Caco-2 (cell line): Measurements from ENCODE around the gene MYO7B. TPM values are rescaled to one million over a fixed set of nuclear protein-coding genes. Genes with fewer than 3 reads are reported as not detected.

ENCODE experiments used
- BruUV-seq: library from RNA; stranded (reverse); fragments of 400-500 nt; replicated peaks from 2 replicates; lab custom pipeline; 2021; lab: Mats Ljungman, UMichigan
- CTCF ChIA-PET: fragments of 300-600 bp; sonication (Branson Sonifier 250); formaldehyde crosslinking; loops from one replicate; lab custom pipeline; 2022; ENCODE audit warnings: antibody characterized with exemption; lab: Charles Lee
- POLR2A ChIA-PET: fragments of 300-600 bp; sonication (Branson Sonifier 250); formaldehyde crosslinking; loops from one replicate; lab custom pipeline; 2022; ENCODE audit warnings: antibody characterized with exemption; lab: Charles Lee
- DNase-seq, 2 experiments: peaks; one replicate each; pipeline versions ENCODE4 v3.0.0 to v3.0.0-alpha.2; 2020 to 2022
- H3K27me3 ChIP-seq: replicated peaks from 2 replicates; pipeline ENCODE4 v1.6.0; 2011; ENCODE audit warnings: low read length; ENCODE audit not compliant: control insufficient read depth, insufficient read depth
- H3K36me3 ChIP-seq: 2 replicates; pipeline ENCODE4 v1.5.1; 2011; ENCODE audit warnings: low read length; ENCODE audit not compliant: control insufficient read depth, insufficient read depth
- H3K4me1 ChIP-seq: fragments of 250-450 bp; sonication (Bioruptor Pico); 2 replicates; pipeline ENCODE4 v1.5.1; 2020; ENCODE audit warnings: mild to moderate bottlenecking
- H3K4me3 ChIP-seq: 2 replicates; pipeline ENCODE4 v1.5.1; 2011; ENCODE audit warnings: low read depth, mild to moderate bottlenecking, control low read depth, low read length
- H3K9me3 ChIP-seq: fragments of 250-450 bp; sonication (Bioruptor Pico); 2 replicates; pipeline ENCODE4 v1.5.1; 2020; ENCODE audit warnings: mild to moderate bottlenecking, moderate library complexity
- H3K27ac Mint-ChIP-seq: one replicate; pipeline ENCODE4 v1.8.0; 2022; ENCODE audit warnings: mixed read lengths; ENCODE audit not compliant: unreplicated experiment
- H3K27me3 Mint-ChIP-seq: one replicate; pipeline ENCODE4 v1.8.0; 2022; ENCODE audit warnings: mixed read lengths; ENCODE audit not compliant: insufficient read depth, unreplicated experiment
- H3K36me3 Mint-ChIP-seq: one replicate; pipeline ENCODE4 v1.8.0; 2022; ENCODE audit warnings: mild to moderate bottlenecking, mixed read lengths; ENCODE audit not compliant: insufficient read depth, unreplicated experiment
- H3K4me1 Mint-ChIP-seq: one replicate; pipeline ENCODE4 v1.8.0; 2022; ENCODE audit warnings: low read depth, mixed read lengths; ENCODE audit not compliant: unreplicated experiment
- H3K4me3 Mint-ChIP-seq: one replicate; pipeline ENCODE4 v1.8.0; 2022; ENCODE audit warnings: mild to moderate bottlenecking, moderate library complexity, mixed read lengths; ENCODE audit not compliant: unreplicated experiment
- H3K9me3 Mint-ChIP-seq: one replicate; pipeline ENCODE4 v1.8.0; 2022; ENCODE audit warnings: mixed read lengths; ENCODE audit not compliant: unreplicated experiment
- intact Hi-C: fragments of 100-400 bp; cut with micrococcal nuclease; formaldehyde crosslinking; loops from one replicate; pipeline ENCODE4 v1.10.0; 2022; ENCODE audit not compliant: unreplicated experiment
- total RNA-seq: library from RNA; stranded (reverse); gene quantifications from 2 replicates; pipeline ENCODE4 v1.2.3, GENCODE V29; 2022
- TF ChIP-seq, protein P1 (sequence below), 2 experiments: fragments of 200-600 bp in 1 of 2; IDR thresholded peaks; 1 replicate in 1 of 2; 2 replicates in 1 of 2; pipeline versions ENCODE4 v1.5.1 to v1.8.0; 2011 to 2022; ENCODE audit warnings: antibody characterized with exemption in 1 of 2, control low read depth in 1 of 2, inconsistent platforms in 1 of 2, low read depth in 1 of 2, low read length in 1 of 2, mild to moderate bottlenecking in 1 of 2, moderate library complexity in 1 of 2; ENCODE audit not compliant: insufficient read depth in 1 of 2, severe bottlenecking in 1 of 2, unreplicated experiment in 1 of 2

The MYO7B gene
- total RNA-seq, 1 experiment from 2014 or later = 0.27 TPM

- no peaks in the 10 kb centered on the region for H3K27me3 ChIP-seq
These were observed 124.8 kb downstream of the MYO7B start for GRCh38 chr2:127660291-127660578.

DNA sequence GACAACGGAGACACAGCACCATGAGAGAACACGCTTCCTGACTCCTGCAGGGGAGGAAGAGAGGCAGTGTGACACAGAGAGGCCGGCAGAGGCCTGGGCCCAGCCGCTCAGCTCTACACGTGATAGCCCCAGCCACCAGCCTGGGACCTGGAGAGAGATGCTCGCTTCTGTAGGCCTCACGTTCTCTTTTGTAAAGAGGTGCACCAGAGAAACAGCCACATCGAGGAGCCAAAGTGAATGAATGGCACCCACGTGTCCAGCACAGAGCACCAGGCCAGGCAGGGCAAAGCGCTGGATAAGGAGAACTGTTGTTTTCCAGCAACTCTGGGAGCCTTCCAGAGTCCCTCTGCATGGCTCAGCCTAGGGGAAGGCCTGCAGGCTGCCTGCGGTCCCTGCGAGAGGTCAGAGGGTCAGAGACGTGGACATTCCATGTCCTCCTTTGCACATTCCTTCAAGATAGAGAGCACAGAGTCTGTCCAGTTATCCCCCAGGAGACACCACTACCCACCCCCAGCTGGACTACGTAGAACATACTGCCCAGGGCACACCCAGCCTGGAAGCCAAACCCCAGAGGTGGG is 125.7 kb downstream of the MYO7B start:
- peak in 1 of 2 experiments; percentile 59 for DNase-seq
- no peak overlapping the region for H3K4me3 Mint-ChIP-seq
- Histone ChIP-seq H3K9me3 (no peaks in the 10 kb centered on the region), H3K4me3 (no peak overlapping the region), H3K27me3 (no peaks in the 10 kb centered on the region), H3K4me1 (peaks cover 10% of the 10 kb centered on the region), H3K36me3 (no peaks in the 10 kb centered on the region)
- TF ChIP-seq, protein P1, sequence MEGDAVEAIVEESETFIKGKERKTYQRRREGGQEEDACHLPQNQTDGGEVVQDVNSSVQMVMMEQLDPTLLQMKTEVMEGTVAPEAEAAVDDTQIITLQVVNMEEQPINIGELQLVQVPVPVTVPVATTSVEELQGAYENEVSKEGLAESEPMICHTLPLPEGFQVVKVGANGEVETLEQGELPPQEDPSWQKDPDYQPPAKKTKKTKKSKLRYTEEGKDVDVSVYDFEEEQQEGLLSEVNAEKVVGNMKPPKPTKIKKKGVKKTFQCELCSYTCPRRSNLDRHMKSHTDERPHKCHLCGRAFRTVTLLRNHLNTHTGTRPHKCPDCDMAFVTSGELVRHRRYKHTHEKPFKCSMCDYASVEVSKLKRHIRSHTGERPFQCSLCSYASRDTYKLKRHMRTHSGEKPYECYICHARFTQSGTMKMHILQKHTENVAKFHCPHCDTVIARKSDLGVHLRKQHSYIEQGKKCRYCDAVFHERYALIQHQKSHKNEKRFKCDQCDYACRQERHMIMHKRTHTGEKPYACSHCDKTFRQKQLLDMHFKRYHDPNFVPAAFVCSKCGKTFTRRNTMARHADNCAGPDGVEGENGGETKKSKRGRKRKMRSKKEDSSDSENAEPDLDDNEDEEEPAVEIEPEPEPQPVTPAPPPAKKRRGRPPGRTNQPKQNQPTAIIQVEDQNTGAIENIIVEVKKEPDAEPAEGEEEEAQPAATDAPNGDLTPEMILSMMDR (IDR thresholded peaks at IDR 0.05; ENCODE audit: insufficient read depth in 1 of 2, low read depth in 1 of 2, low read length in 1 of 2, severe bottlenecking in 1 of 2, unreplicated experiment in 1 of 2) = no peak
- H3K27me3 Mint-ChIP-seq = no peaks in the 10 kb centered on the region
- H3K27ac Mint-ChIP-seq = no peak overlapping the region
- no peaks in the 10 kb centered on the region for H3K36me3 Mint-ChIP-seq
- no peaks in the 10 kb centered on the region for H3K9me3 Mint-ChIP-seq
- CTCF ChIA-PET = interaction anchor here (1.7 kb wide), 1 partner anchor 11 kb away, joined by 4 read pairs; no protein-coding TSS in a partner anchor
- no TSS peak for BruUV-seq
- intact Hi-C loops = no loop called here
- POLR2A ChIA-PET = no interaction called here
- H3K4me1 Mint-ChIP-seq = no peaks in the 10 kb centered on the region

More at GRCh38 chr2:127660291-127660578, 124.8 kb downstream of the MYO7B start:
- DNase-seq = no peak
- H3K9me3 ChIP-seq = no peaks in the 10 kb centered on the region
- POLR2A ChIA-PET = no interaction called here
- H3K27ac Mint-ChIP-seq = no peak overlapping the region
- no peaks in the 10 kb centered on the region for H3K9me3 Mint-ChIP-seq
- CTCF ChIA-PET = interaction anchor here (0.7 to 1.7 kb wide), 2 partner anchors 10 to 84 kb away, joined by 3 to 4 read pairs; no protein-coding TSS in a partner anchor
- TF ChIP-seq, protein P1 (IDR thresholded peaks at IDR 0.05; ENCODE audit: insufficient read depth in 1 of 2, low read depth in 1 of 2, low read length in 1 of 2, severe bottlenecking in 1 of 2, unreplicated experiment in 1 of 2) = no peak
- H3K36me3 Mint-ChIP-seq = no peaks in the 10 kb centered on the region
- H3K36me3 ChIP-seq = no peaks in the 10 kb centered on the region
- peaks cover 10% of the 10 kb centered on the region for H3K4me1 ChIP-seq
- H3K4me3 Mint-ChIP-seq = no peak overlapping the region
- H3K4me3 ChIP-seq = no peak overlapping the region
- H3K4me1 Mint-ChIP-seq = no peaks in the 10 kb centered on the region
- H3K27me3 Mint-ChIP-seq = no peaks in the 10 kb centered on the region
- intact Hi-C loops = no loop called here
- no TSS peak for BruUV-seq

GRCh38 chr2:127661949-127662510 is 126.5 kb downstream of the MYO7B start:
- no peaks in the 10 kb centered on the region for H3K4me1 Mint-ChIP-seq
- no peaks in the 10 kb centered on the region for H3K36me3 Mint-ChIP-seq
- TF ChIP-seq, protein P1 (IDR thresholded peaks at IDR 0.05; ENCODE audit: insufficient read depth in 1 of 2, low read depth in 1 of 2, low read length in 1 of 2, severe bottlenecking in 1 of 2, unreplicated experiment in 1 of 2) = no peak
- H3K27ac Mint-ChIP-seq = no peak overlapping the region
- no peaks in the 10 kb centered on the region for H3K27me3 Mint-ChIP-seq
- H3K27me3 ChIP-seq = no peaks in the 10 kb centered on the region
- H3K4me3 Mint-ChIP-seq = no peak overlapping the region
- peak in 1 of 2 experiments; percentile 22 for DNase-seq
- H3K9me3 ChIP-seq = no peaks in the 10 kb centered on the region
- H3K36me3 ChIP-seq = no peaks in the 10 kb centered on the region
- no peaks in the 10 kb centered on the region for H3K9me3 Mint-ChIP-seq
- BruUV-seq = no TSS peak
- H3K4me1 ChIP-seq = peaks cover 10% of the 10 kb centered on the region
- CTCF ChIA-PET = no interaction called here
- intact Hi-C loops = no loop called here
- POLR2A ChIA-PET = interaction anchor here (1.0 kb wide), 1 partner anchor 9 kb away, joined by 3 read pairs; no protein-coding TSS in a partner anchor
- H3K4me3 ChIP-seq = no peak overlapping the region
